ENCODE measurements around the gene MGAT4A. TPM values are rescaled to one million over a fixed set of nuclear protein-coding genes. Genes with fewer than 3 reads are reported as not detected.

MGAT4A gene
- total and polyA plus RNA-seq, 2 of the 8 experiments (the other 6 are each of a cell fraction or from before 2014, with no cell fraction given) = 1.4 to 7.7 TPM

- H3K27me3 ChIP-seq (replicated peaks in 1 of 4; ENCODE audit: control insufficient read depth in 3 of 4, extremely low read depth in 1 of 4, insufficient read depth in 3 of 4, low read length in 3 of 4) = no peaks in the 10 kb centered on the region
- H4K20me1 ChIP-seq (replicated peaks in 1 of 2; ENCODE audit: control insufficient read depth in 1 of 2, insufficient read depth in 2 of 2, low read length in 2 of 2) = no peaks in the 10 kb centered on the region
- ChIA-PET CTCF (ENCODE audit: partially characterized antibody) (interaction anchor here (0.9 kb wide), 1 partner anchor 186 kb away, joined by 3 read pairs; no protein-coding TSS in a partner anchor), POLR2A (ENCODE audit: partially characterized antibody) (no interaction called here)
- H3K4me2 ChIP-seq (ENCODE audit: insufficient read depth in 1 of 2, low read depth in 2 of 2, low read length in 2 of 2) = no peak overlapping the region
- H3K9ac ChIP-seq (replicated peaks in 1 of 4; ENCODE audit: extremely low read depth in 1 of 4, low read depth in 3 of 4, low read length in 3 of 4) = no peak overlapping the region
- no peak for FAIRE-seq
- WGBS, 2 experiments (ENCODE audit: extremely low coverage in 1 of 2, insufficient coverage in 1 of 2, insufficient read length in 1 of 2, insufficient replicate concordance in 2 of 2, low coverage in 1 of 2, low lambda C conversion rate in 2 of 2, missing lambda C conversion rate in 1 of 2) = 84% methylated on average over 1 of the region's 1 CpG; no CpG with 5 or more reads in 1 of the 2 experiments
- no peak overlapping the region for H2BK12ac ChIP-seq (ENCODE audit: low read depth, low read length)
- H3K79me2 ChIP-seq (ENCODE audit: control insufficient read depth in 1 of 2, insufficient read depth in 2 of 2, low read length in 2 of 2) = no peaks in the 10 kb centered on the region
- no peaks in the 10 kb centered on the region for H3K36me3 ChIP-seq (ENCODE audit: control insufficient read depth in 2 of 4, insufficient read depth in 4 of 4, low read length in 3 of 4)
- no peak overlapping the region for H3K4me3 ChIP-seq (ENCODE audit: extremely low read depth in 1 of 4, insufficient read depth in 2 of 4, low read depth in 3 of 4, low read length in 4 of 4)
- no peaks in the 10 kb centered on the region for H3K79me1 ChIP-seq (ENCODE audit: low read depth, low read length)
- H3K14ac ChIP-seq (ENCODE audit: insufficient read length) = no peak overlapping the region
- H4K91ac ChIP-seq (replicated peaks; ENCODE audit: insufficient read length, low read length) = no peak overlapping the region
- no peak overlapping the region for H3K23ac ChIP-seq (ENCODE audit: insufficient read length)
- no peak overlapping the region for H3K27ac ChIP-seq (ENCODE audit: low read depth, low read length)
- no peak overlapping the region for H2AFZ ChIP-seq (ENCODE audit: low read length)
- H3K4ac ChIP-seq (replicated peaks; ENCODE audit: insufficient read length, low read depth, low read length) = no peak overlapping the region
- no peak overlapping the region for H2BK5ac ChIP-seq (ENCODE audit: low read depth, low read length)
- H3K56ac ChIP-seq (replicated peaks; ENCODE audit: insufficient read length, low read depth, low read length) = no peak overlapping the region
- H2BK20ac ChIP-seq (ENCODE audit: low read length) = no peak overlapping the region
- H2AK5ac ChIP-seq (ENCODE audit: low read depth, low read length) = no peak overlapping the region
- no peak overlapping the region for H4K5ac ChIP-seq (ENCODE audit: insufficient read length, low read depth, low read length)
- no peak overlapping the region for H3K18ac ChIP-seq (ENCODE audit: extremely low read depth, low read length)
- DNase-seq (ENCODE audit: low read depth in 1 of 2, low spot score in 2 of 2) = no peak
- no peak overlapping the region for H4K8ac ChIP-seq (ENCODE audit: extremely low read depth, insufficient read depth, low read length)
- no peaks in the 10 kb centered on the region for H3K9me3 ChIP-seq (ENCODE audit: insufficient read depth in 2 of 2, low read depth in 1 of 2, low read length in 1 of 2)
- H2BK15ac ChIP-seq (ENCODE audit: low read length) = no peak overlapping the region
- H3K23me2 ChIP-seq (ENCODE audit: low read depth, low read length) = no peaks in the 10 kb centered on the region
- H3K4me1 ChIP-seq (replicated peaks in 1 of 4; ENCODE audit: control insufficient read depth in 3 of 4, insufficient read depth in 4 of 4, low read length in 3 of 4) = no peaks in the 10 kb centered on the region
- no peak overlapping the region for H2BK120ac ChIP-seq (replicated peaks; ENCODE audit: low read depth, low read length)
- no peak for TF ChIP-seq NRF1 (IDR thresholded peaks at IDR 0.05; ENCODE audit: low read depth, low read length)
- no peak for TF ChIP-seq FOSL1 (IDR thresholded peaks at IDR 0.05; ENCODE audit: insufficient read depth, low read depth, low read length)
- no peak for TF ChIP-seq MAFK (IDR thresholded peaks at IDR 0.05; ENCODE audit: low read depth, low read length)
- no peak for TF ChIP-seq KDM4A (IDR thresholded peaks at IDR 0.05; ENCODE audit: low read depth, low read length, severe bottlenecking)
- no peak for TF ChIP-seq CHD2 (IDR thresholded peaks at IDR 0.05; ENCODE audit: low read length)
- TF ChIP-seq RNF2 (IDR thresholded peaks at IDR 0.05; ENCODE audit: borderline replicate concordance, low read depth, low read length, missing control alignments, poor library complexity, severe bottlenecking) = no peak
- no peak for TF ChIP-seq SUZ12 (IDR thresholded peaks at IDR 0.05; ENCODE audit: low read length)
- TF ChIP-seq NANOG (IDR thresholded peaks at IDR 0.05; ENCODE audit: insufficient read depth, low read depth, low read length, poor library complexity, severe bottlenecking) = no peak
Observed at GRCh38 chr2:98650998-98651397, 79.9 kb downstream of the MGAT4A start.

Data from H1 (cell line).